NT2/D1 (cell line): ENCODE data around the gene ARHGAP28.
"Not testable (repeated sequence)": the region's sequence is repeated elsewhere in the genome, so short reads cannot be mapped to it uniquely, and the experiment has no call there.

Source experiments
- DNase-seq: peaks from one replicate; pipeline ENCODE4 v3.0.0-alpha.2; 2011; ENCODE audit warnings: low read depth, low spot score
- H3K27me3 ChIP-seq: 2 replicates; pipeline ENCODE4 v1.6.0; 2011; ENCODE audit warnings: mild to moderate bottlenecking; ENCODE audit not compliant: insufficient read length, insufficient read depth
- H3K36me3 ChIP-seq: 2 replicates; pipeline ENCODE4 v1.6.1; 2011; ENCODE audit warnings: mild to moderate bottlenecking, low read length, mixed read lengths; ENCODE audit not compliant: insufficient read depth, insufficient read length
- H3K4me1 ChIP-seq: 2 replicates; pipeline ENCODE4 v1.5.1; 2011; ENCODE audit not compliant: insufficient read depth, insufficient read length
- H3K4me3 ChIP-seq: 2 replicates; pipeline ENCODE4 v1.5.1; 2011; ENCODE audit warnings: low read depth; ENCODE audit not compliant: insufficient read length
- H3K9ac ChIP-seq: 2 replicates; pipeline ENCODE4 v1.6.0; 2011; ENCODE audit warnings: low read depth; ENCODE audit not compliant: insufficient read length
- H3K9me3 ChIP-seq: 2 replicates; pipeline ENCODE4 v1.5.1; 2011; ENCODE audit warnings: mild to moderate bottlenecking, low read length; ENCODE audit not compliant: insufficient read depth
- SUZ12 ChIP-seq: IDR thresholded peaks from 2 replicates; pipeline ENCODE4 v1.6.1; 2011; ENCODE audit not compliant: insufficient read length, insufficient read depth; ENCODE audit errors: extremely low read depth
- YY1 ChIP-seq: IDR thresholded peaks from 2 replicates; pipeline ENCODE4 v1.6.1; 2011; ENCODE audit not compliant: insufficient read length, insufficient read depth
- ZNF274 ChIP-seq: IDR thresholded peaks from 2 replicates; pipeline ENCODE4 v1.6.1; 2011; ENCODE audit warnings: mild to moderate bottlenecking, low read depth, low read length

The ARHGAP28 gene

DNA sequence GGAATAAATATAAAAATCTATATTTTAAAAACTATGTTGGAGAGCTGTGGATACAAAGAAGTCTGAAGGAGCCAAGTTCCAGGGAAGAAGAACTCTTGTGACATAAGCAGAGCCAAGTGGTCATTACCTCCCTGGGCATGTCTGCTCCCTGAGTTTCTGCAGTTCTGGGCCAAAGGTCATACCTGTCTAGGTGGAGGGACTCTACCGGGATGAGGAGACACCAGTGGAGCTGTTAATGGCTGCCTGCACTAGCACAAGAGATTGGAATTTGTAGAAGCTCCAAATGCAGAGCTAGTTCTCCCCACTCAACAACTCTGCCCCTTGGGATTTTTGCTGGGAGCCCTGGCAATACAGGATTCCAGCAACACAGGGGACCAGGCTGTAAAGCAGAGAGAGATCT lies 89.8 kb downstream of the ARHGAP28 start:
- TF ChIP-seq YY1, result no peak
- TF ChIP-seq ZNF274, result no peak
- no peak for TF ChIP-seq SUZ12

DNA sequence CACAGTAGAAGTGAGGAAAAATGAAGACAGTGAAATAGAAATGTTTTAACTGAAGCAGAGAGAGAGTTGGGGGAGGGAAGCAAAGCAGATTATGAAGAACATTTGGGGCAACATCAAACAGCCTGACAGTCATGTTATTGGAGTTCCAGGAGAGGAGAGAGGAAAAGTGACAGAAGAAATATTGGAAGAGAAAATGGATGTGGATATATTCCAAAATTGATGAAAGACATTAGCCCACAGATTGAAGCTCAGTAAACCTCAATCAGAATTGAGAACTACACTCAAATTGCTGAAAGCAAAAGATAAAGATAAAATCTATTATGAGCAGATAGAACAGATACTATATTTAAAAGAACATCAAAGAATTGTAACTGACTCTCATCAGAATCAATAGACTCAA lies 90.8 kb downstream of the ARHGAP28 start:
- no peak overlapping the region for H3K4me3 ChIP-seq
- no peaks in the 10 kb centered on the region for H3K4me1 ChIP-seq
- no peak for DNase-seq
- no peaks in the 10 kb centered on the region for H3K36me3 ChIP-seq
- TF ChIP-seq YY1 (no peak), SUZ12 (no peak), ZNF274 (no peak)
- no peaks in the 10 kb centered on the region for H3K9me3 ChIP-seq
- no peaks in the 10 kb centered on the region for H3K27me3 ChIP-seq
- H3K9ac ChIP-seq, result no peak overlapping the region

More for the DNA sequence above, 89.8 kb downstream of the ARHGAP28 start:
- no peak for DNase-seq
- Histone ChIP-seq H3K4me3 (no peak overlapping the region), H3K9me3 (no peaks in the 10 kb centered on the region), H3K27me3 (no peaks in the 10 kb centered on the region), H3K4me1 (no peaks in the 10 kb centered on the region), H3K36me3 (no peaks in the 10 kb centered on the region), H3K9ac (no peak overlapping the region)

DNA sequence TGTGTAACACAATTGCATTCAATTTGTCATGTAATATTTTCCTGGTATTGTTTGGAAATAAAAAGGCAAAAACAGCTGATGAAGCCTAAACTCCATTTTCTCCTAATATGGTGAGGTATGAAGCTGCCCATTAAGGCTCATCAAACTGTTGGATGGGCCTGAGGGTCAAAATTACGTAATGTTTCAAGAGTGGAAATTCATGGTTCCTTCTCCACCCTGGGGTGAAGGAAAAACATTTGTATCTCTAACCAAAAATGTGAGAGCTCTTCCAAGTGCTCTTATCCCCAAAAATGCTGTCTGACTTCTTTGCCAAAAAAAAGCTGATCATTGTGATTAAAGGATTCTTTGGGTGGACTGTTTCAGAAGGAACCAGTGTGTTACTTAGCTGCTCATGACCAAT lies 91.8 kb downstream of the ARHGAP28 start:
- Histone ChIP-seq H3K36me3 (no peaks in the 10 kb centered on the region), H3K4me1 (no peaks in the 10 kb centered on the region), H3K9ac (no peak overlapping the region), H3K27me3 (no peaks in the 10 kb centered on the region), H3K4me3 (no peak overlapping the region), H3K9me3 (no peaks in the 10 kb centered on the region)
- no peak for DNase-seq
- TF ChIP-seq SUZ12 (no peak), YY1 (no peak), ZNF274 (no peak)

DNA sequence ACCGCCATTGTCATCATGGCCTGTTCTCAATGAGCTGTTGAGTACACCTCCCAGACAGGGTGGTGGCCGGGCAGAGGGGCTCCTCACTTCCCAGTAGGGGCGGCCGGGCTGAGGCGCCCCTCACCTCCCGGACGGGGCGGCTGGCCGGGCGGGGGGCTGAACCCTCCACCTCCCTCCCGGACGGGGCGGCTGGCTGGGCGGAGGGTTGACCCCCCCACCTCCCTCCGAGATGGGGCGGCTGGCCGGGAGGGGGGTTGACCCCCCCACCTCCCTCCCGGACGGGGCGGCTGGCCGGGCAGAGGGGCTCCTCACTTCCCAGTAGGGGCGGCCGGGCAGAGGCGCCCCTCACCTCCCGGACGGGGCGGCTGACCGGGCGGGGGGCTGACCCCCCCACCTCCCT lies 97.6 kb downstream of the ARHGAP28 start:
- H3K36me3 ChIP-seq, H3K27me3 ChIP-seq, H3K4me3 ChIP-seq, DNase-seq, H3K9ac ChIP-seq, H3K4me1 ChIP-seq, H3K9me3 ChIP-seq: not testable (repeated sequence)

DNA sequence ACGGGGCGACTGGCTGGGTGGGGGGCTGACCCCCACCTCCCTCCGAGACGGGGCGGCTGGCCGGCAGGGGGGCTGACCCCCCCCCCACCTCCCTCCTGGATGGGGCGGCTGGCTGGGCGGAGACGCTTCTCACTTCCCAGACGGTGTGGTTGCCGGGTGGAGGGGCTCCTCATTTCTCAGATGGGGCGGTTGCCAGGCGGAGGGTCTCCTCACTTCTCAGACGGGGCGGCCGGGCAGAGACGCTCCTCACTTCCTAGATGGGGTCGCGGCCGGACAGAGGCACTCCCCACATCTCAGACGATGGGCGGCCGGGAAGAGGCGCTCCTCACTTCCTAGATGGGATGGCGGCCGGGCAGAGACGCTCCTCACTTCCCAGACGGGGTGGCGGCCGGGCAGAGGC lies 98.0 kb downstream of the ARHGAP28 start:
- H3K36me3 ChIP-seq, H3K4me1 ChIP-seq, DNase-seq, H3K9me3 ChIP-seq, H3K9ac ChIP-seq, H3K27me3 ChIP-seq, H3K4me3 ChIP-seq: not testable (repeated sequence)

DNA sequence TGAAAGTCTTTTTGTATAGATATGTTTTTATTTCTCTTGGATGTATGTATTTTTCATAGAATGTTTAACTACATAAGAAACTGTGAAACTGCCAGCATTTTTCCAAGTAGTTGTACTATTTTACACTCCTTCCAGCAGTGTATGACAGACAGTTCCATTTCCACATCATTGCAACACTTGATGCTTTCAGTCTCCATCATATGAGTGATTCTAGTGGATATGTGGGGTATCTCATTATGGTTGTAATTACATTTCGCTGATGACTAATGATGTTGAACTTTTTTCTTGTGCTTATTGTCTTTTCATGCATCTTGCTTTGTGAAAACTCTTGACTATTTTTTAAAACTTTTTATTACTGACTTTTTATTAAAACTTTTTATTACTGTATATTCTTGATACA lies 101.4 kb downstream of the ARHGAP28 start:
- TF ChIP-seq ZNF274, result no peak
- TF ChIP-seq SUZ12, result no peak
- no peak for TF ChIP-seq YY1
- Histone ChIP-seq H3K9ac (no peak overlapping the region), H3K9me3 (no peaks in the 10 kb centered on the region), H3K4me1 (no peaks in the 10 kb centered on the region), H3K4me3 (no peak overlapping the region), H3K36me3 (no peaks in the 10 kb centered on the region), H3K27me3 (no peaks in the 10 kb centered on the region)
- no peak for DNase-seq

DNA sequence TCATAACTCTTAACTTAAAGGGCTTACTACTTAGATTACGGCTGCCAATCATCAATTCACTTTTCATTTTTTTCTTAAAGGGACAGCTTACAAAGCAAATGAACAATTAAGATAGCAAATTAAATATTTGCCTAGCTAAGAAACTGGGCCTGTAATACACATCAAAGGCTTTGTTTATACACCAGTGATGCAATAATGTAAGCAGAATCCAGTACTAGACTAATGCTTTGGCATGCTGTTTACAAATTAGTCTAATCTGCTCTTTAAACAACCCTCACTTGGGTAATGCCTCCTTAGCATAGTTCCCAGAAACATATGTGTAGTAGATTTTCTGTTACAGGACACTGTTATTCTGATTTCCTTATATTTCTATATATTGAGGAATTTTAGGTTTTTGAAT lies 105.8 kb downstream of the ARHGAP28 start:
- no peak for TF ChIP-seq YY1
- TF ChIP-seq ZNF274, result no peak
- no peak for TF ChIP-seq SUZ12
- no peak for DNase-seq

DNA sequence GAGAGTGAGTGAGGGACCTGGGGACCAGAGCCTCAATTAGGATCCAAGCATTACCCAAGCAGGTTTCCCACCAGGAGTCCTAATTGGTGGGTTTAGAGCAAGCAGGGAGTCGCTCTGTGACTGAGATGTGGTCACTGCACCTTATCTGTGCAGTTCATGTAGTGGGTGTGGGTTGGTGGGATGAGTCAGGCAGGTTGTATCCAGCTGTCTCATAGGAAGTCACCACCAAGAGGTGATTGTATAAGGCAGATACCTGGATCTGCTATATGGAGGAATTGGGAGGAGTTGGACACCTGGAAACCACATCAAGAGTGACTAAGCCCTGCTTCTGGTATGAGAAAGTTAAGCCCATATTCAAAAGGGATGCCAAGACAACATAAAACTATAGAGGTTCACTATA lies 106.8 kb downstream of the ARHGAP28 start:
- H3K4me1 ChIP-seq, result no peaks in the 10 kb centered on the region
- no peaks in the 10 kb centered on the region for H3K9me3 ChIP-seq
- no peak for TF ChIP-seq SUZ12
- no peak for TF ChIP-seq YY1
- no peak for TF ChIP-seq ZNF274
- H3K9ac ChIP-seq, result no peak overlapping the region
- no peaks in the 10 kb centered on the region for H3K27me3 ChIP-seq
- H3K36me3 ChIP-seq, result no peaks in the 10 kb centered on the region
- DNase-seq, result no peak
- no peak overlapping the region for H3K4me3 ChIP-seq

More for the DNA sequence above, 105.8 kb downstream of the ARHGAP28 start:
- H3K4me1 ChIP-seq, result no peaks in the 10 kb centered on the region
- no peaks in the 10 kb centered on the region for H3K36me3 ChIP-seq
- no peaks in the 10 kb centered on the region for H3K9me3 ChIP-seq
- no peaks in the 10 kb centered on the region for H3K27me3 ChIP-seq
- no peak overlapping the region for H3K4me3 ChIP-seq
- no peak overlapping the region for H3K9ac ChIP-seq
